GM18951 (cell line): Measurements from ENCODE around the gene CHSY1.
"Not testable (repeated sequence)": the region's sequence is repeated elsewhere in the genome, so short reads cannot be mapped to it uniquely, and the experiment has no call there.

ENCODE experiments used
- POLR2A ChIP-seq: IDR thresholded peaks from 4 replicates; pipeline ENCODE4 v1.6.1; 2011; ENCODE audit warnings: mild to moderate bottlenecking; ENCODE audit not compliant: insufficient read length, insufficient read depth; ENCODE audit errors: extremely low read depth
- in situ Hi-C: fragments of 300-500 bp; cut with MboI; formaldehyde crosslinking; loops from one replicate; pipeline ENCODE4 v1.12.0; 2022; ENCODE audit warnings: low sequenced_read_pairs, mixed read lengths, inconsistent platforms; ENCODE audit not compliant: unreplicated experiment

The CHSY1 gene

DNA sequence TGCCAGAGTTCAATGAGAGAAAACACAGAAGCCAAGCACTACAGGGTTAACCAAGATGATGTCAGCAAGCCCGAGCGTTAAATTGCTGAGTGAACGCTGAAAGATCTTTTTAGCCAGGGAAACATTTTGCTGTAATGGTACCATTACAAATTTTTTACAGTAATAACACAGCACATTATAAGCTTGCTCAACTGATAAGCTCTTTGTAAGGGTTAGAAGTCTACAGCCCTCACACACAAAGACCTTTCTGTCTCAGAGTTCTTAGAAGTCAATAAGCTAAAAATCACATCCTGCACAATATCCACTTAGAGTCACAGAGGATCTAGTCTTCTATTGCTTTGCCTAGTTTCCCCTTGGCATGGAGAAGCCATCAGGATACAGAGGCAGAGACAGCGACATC lies 29.9 kb downstream of the CHSY1 start:
- in situ Hi-C loops = no loop called here
- no peak for TF ChIP-seq POLR2A

DNA sequence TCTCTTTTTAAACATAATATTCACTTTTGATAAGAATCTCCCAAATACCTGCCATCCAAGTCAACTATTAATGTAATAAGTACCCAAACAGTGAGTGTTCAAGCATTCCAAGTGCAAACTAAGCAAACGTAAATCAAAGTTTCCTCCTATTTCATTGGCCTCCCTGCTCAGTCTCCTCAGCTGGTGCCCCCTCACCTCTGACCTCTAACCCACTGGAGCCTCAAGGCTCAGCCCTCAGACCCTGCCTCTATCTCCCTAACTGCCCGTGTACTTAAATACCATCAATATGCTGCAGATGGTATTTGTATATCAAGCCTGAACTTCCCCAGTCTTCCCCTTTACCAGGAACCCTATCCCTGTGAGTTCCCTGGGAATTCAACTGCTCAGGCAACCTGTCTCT lies 31.8 kb downstream of the CHSY1 start:
- no peak for TF ChIP-seq POLR2A
- in situ Hi-C loops = no loop called here

DNA sequence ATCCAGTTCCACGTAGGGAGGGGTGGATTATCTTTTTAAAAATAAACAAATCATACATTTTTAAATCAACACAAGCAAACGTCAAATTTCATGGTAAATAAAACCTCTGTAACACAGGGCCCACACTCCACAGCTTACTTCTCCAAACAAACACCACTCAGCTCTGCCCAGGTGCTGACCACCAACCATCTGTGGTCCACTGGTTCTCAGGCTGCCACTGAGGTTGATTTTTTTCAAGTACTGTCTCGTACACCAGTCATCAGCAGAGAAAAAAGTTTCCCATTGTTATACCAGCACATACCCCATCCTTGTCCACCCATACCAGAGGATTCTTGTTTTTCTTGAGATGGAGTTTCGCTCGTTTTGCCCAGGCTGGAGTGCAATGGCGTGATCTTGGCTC lies 32.4 kb downstream of the CHSY1 start:
- in situ Hi-C loops = no loop called here
- TF ChIP-seq POLR2A = no peak

DNA sequence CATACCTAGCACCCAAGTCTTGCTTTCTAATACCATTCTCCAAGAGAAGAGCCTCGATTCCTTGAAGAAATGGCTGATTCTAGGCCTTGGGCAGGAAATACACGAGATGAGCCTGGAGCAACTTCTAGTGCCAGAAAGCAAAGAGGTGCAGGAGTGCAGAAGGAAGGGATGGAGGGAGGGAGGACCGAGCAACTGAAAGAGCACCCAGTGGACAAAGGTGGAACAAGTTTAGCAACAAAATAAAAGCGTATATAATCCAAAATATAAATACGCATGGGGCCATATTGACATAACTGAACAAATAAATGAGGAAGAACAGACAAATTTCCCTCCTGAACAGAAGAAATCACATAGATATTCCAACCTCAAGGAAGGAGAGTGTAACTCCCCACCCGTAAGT lies 34.4 kb downstream of the CHSY1 start:
- no peak for TF ChIP-seq POLR2A
- in situ Hi-C loops = no loop called here

GRCh38 chr15:101216100-101216499 lies 35.7 kb downstream of the CHSY1 start:
- in situ Hi-C loops = no loop called here
- TF ChIP-seq POLR2A = no peak

GRCh38 chr15:101215681-101216080 lies 36.2 kb downstream of the CHSY1 start:
- no peak for TF ChIP-seq POLR2A
- in situ Hi-C loops = no loop called here

- in situ Hi-C loops = not testable (repeated sequence)
These were observed 37.3 kb downstream of the CHSY1 start for GRCh38 chr15:101214435-101215097.

DNA sequence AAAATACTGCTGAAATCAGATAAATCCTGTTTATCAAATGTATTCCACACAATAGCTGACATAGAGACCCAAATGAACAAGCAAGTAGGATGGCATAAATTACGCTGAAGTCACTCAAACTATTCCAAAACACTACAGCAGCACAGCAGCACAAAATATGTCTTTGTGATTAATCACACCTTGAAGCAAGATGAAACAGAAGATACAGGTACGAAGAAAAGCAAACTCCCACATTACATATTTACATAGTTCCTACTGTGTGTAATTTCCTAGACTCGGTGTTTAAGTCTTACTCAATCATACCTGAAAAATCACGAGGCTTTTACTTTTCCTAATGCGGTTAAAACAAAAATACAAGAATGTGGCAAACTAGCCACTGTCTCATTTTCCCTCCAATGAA lies 38.3 kb downstream of the CHSY1 start:
- in situ Hi-C loops = no loop called here
- no peak for TF ChIP-seq POLR2A

GRCh38 chr15:101213147-101213546 lies 38.7 kb downstream of the CHSY1 start:
- TF ChIP-seq POLR2A = no peak
- in situ Hi-C loops = no loop called here

GRCh38 chr15:101211897-101212296 lies 40.0 kb downstream of the CHSY1 start:
- no peak for TF ChIP-seq POLR2A
- in situ Hi-C loops = no loop called here

GRCh38 chr15:101210466-101210865 lies 41.4 kb downstream of the CHSY1 start:
- TF ChIP-seq POLR2A = no peak
- in situ Hi-C loops = no loop called here

- in situ Hi-C loops = no loop called here
- no peak for TF ChIP-seq POLR2A
These were observed 41.8 kb downstream of the CHSY1 start for GRCh38 chr15:101210058-101210457.

- TF ChIP-seq POLR2A = no peak
- in situ Hi-C loops = no loop called here
These were observed 42.5 kb downstream of the CHSY1 start for GRCh38 chr15:101209285-101209845.

GRCh38 chr15:101207867-101208288 lies 44.0 kb downstream of the CHSY1 start:
- in situ Hi-C loops = no loop called here
- no peak for TF ChIP-seq POLR2A
